WTC11 (cell line): ENCODE data around the gene RFX3. TPM values are rescaled to one million over a fixed set of nuclear protein-coding genes. Genes with fewer than 3 reads are reported as not detected.

ENCODE experiments used
- ATAC-seq: fragments of 200-7000 bp; cut with Tn5 transposase; 2 replicates; pipeline ENCODE4 v1.10.0; 2021; ENCODE audit warnings: mild to moderate bottlenecking, moderate library complexity
- CTCF ChIA-PET: fragments of 300-600 bp; sonication (Branson Sonifier 250); formaldehyde crosslinking; loops from one replicate; lab custom pipeline; 2021; ENCODE audit warnings: antibody characterized with exemption; lab: Charles Lee
- POLR2A ChIA-PET: fragments of 350-600 bp; sonication (Branson Sonifier 250); formaldehyde crosslinking; loops from one replicate; lab custom pipeline; 2021; ENCODE audit warnings: antibody characterized with exemption; lab: Charles Lee
- DNase-seq: peaks from one replicate; pipeline ENCODE4 v3.0.0; 2021; ENCODE audit warnings: low spot score
- H3K27ac Mint-ChIP-seq: 2 replicates; pipeline ENCODE4 v1.8.0; 2021; ENCODE audit warnings: mixed read lengths
- H3K27me3 Mint-ChIP-seq: 2 replicates; pipeline ENCODE4 v1.8.0; 2021; ENCODE audit warnings: low read depth, mild to moderate bottlenecking, moderate library complexity, mixed read lengths
- H3K36me3 Mint-ChIP-seq: 2 replicates; pipeline ENCODE4 v1.8.0; 2021; ENCODE audit warnings: mixed read lengths
- H3K4me1 Mint-ChIP-seq: 2 replicates; pipeline ENCODE4 v1.8.0; 2022; ENCODE audit warnings: mixed read lengths
- H3K4me3 Mint-ChIP-seq: 2 replicates; pipeline ENCODE4 v1.8.0; 2021; ENCODE audit warnings: mild to moderate bottlenecking, moderate library complexity, mixed read lengths
- H3K9me3 Mint-ChIP-seq: 2 replicates; pipeline ENCODE4 v1.8.0; 2021; ENCODE audit warnings: mixed read lengths
- ATF1 ChIP-seq: sonication (generic); formaldehyde crosslinking; IDR thresholded peaks from 2 replicates; pipeline ENCODE4 v1.8.1; 2023; ENCODE audit warnings: mild to moderate bottlenecking, moderate library complexity, missing genetic modification reagents
- ATF2 ChIP-seq: sonication (generic); formaldehyde crosslinking; IDR thresholded peaks from 2 replicates; pipeline ENCODE4 v1.8.1; 2022; ENCODE audit warnings: low read depth, missing genetic modification reagents, borderline replicate concordance
- ATF6 ChIP-seq: sonication (generic); formaldehyde crosslinking; IDR thresholded peaks from 2 replicates; pipeline ENCODE4 v1.8.1; 2023; ENCODE audit warnings: mild to moderate bottlenecking, missing genetic modification reagents
- CREM ChIP-seq: sonication (generic); formaldehyde crosslinking; IDR thresholded peaks from 2 replicates; pipeline ENCODE4 v1.8.1; 2022; ENCODE audit warnings: mild to moderate bottlenecking, missing genetic modification reagents, moderate library complexity
- EMX1 ChIP-seq: fragments of 250-450 bp; sonication (Bioruptor Pico); IDR thresholded peaks from 2 replicates; pipeline ENCODE4 v1.8.0; 2021; ENCODE audit warnings: mild to moderate bottlenecking
- FOXP4 ChIP-seq: sonication (generic); formaldehyde crosslinking; IDR thresholded peaks from 2 replicates; pipeline ENCODE4 v1.8.0; 2022; ENCODE audit warnings: mild to moderate bottlenecking, missing genetic modification reagents
- GTF2I ChIP-seq: fragments of 250-450 bp; sonication (Bioruptor Pico); conservative IDR thresholded peaks from 2 replicates; pipeline ENCODE4 v1.4.0; 2021; ENCODE audit warnings: mild to moderate bottlenecking
- IRF1 ChIP-seq: sonication (generic); formaldehyde crosslinking; IDR thresholded peaks from 2 replicates; pipeline ENCODE4 v1.8.0; 2023; ENCODE audit warnings: missing genetic modification reagents
- JUN ChIP-seq: sonication (generic); formaldehyde crosslinking; IDR thresholded peaks from 2 replicates; pipeline ENCODE4 v1.8.0; 2023; ENCODE audit warnings: mild to moderate bottlenecking, missing genetic modification reagents
- MXD4 ChIP-seq: fragments of 250-450 bp; sonication (Bioruptor Pico); IDR thresholded peaks from 2 replicates; pipeline ENCODE4 v1.8.0; 2021; ENCODE audit warnings: mild to moderate bottlenecking, moderate library complexity, borderline replicate concordance
- NR2C2 ChIP-seq: sonication (generic); formaldehyde crosslinking; IDR thresholded peaks from 2 replicates; pipeline ENCODE4 v1.8.0; 2022; ENCODE audit warnings: mild to moderate bottlenecking, missing genetic modification reagents
- RORB ChIP-seq: fragments of 250-450 bp; sonication (Bioruptor Pico); IDR thresholded peaks from 2 replicates; pipeline ENCODE4 v1.9.0; 2021; ENCODE audit warnings: mild to moderate bottlenecking
- STAT6 ChIP-seq: sonication (generic); formaldehyde crosslinking; conservative IDR thresholded peaks from 2 replicates; pipeline ENCODE4 v1.8.1; 2023; ENCODE audit warnings: mild to moderate bottlenecking, low read depth, missing genetic modification reagents, moderate library complexity
- TP53 ChIP-seq: sonication (generic); formaldehyde crosslinking; IDR thresholded peaks from 2 replicates; pipeline ENCODE4 v1.8.1; 2023; ENCODE audit warnings: mild to moderate bottlenecking, missing genetic modification reagents
- ZNF219 ChIP-seq: sonication (generic); formaldehyde crosslinking; IDR thresholded peaks from 2 replicates; pipeline ENCODE4 v1.8.0; 2023; ENCODE audit warnings: missing genetic modification reagents, mild to moderate bottlenecking, borderline replicate concordance
- ZNF416 ChIP-seq: fragments of 250-450 bp; sonication (Bioruptor Pico); IDR thresholded peaks from 2 replicates; pipeline ENCODE4 v1.9.0; 2021; ENCODE audit warnings: mild to moderate bottlenecking, inconsistent platforms
- ZNF423 ChIP-seq: fragments of 250-450 bp; sonication (Bioruptor Pico); IDR thresholded peaks from 2 replicates; pipeline ENCODE4 v2.1.2; 2022; ENCODE audit warnings: mild to moderate bottlenecking, moderate library complexity
- ZNF671 ChIP-seq: fragments of 250-450 bp; sonication (Bioruptor Pico); IDR thresholded peaks from 2 replicates; pipeline ENCODE4 v1.8.0; 2021; ENCODE audit warnings: mild to moderate bottlenecking
- total RNA-seq: library from RNA; stranded (reverse); gene quantifications from 3 replicates; pipeline ENCODE4 v1.2.3, GENCODE V29; 2021

The RFX3 gene
- total RNA-seq, 1 experiment from 2014 or later = 13.7 TPM

GRCh38 chr9:3386753-3387152, 139.0 kb downstream of the RFX3 start:
- Mint-ChIP-seq H3K4me1 (no peaks in the 10 kb centered on the region), H3K4me3 (no peak overlapping the region), H3K9me3 (peaks cover 15% of the 10 kb centered on the region), H3K36me3 (peaks cover 22% of the 10 kb centered on the region), H3K27ac (no peak overlapping the region), H3K27me3 (no peaks in the 10 kb centered on the region)
- ATAC-seq = no peak
- DNase-seq = no peak
- ChIA-PET CTCF (no interaction called here), POLR2A (no interaction called here)
- no peak for TF ChIP-seq ZNF416 (CRISPR knock-in tag)

GRCh38 chr9:3385871-3386270, 139.9 kb downstream of the RFX3 start:
- POLR2A ChIA-PET = no interaction called here
- TF ChIP-seq ZNF423 = no peak
- no peak for TF ChIP-seq ATF1
- no peak for TF ChIP-seq ATF2 (CRISPR knock-in tag)
- TF ChIP-seq ZNF219 (CRISPR knock-in tag) = no peak
- TF ChIP-seq CREM = no peak
- no peak for TF ChIP-seq TP53
- no peak for TF ChIP-seq NR2C2
- no peak for TF ChIP-seq ATF6 (CRISPR knock-in tag)
- no peak for TF ChIP-seq IRF1 (CRISPR knock-in tag)
- no peak for TF ChIP-seq EMX1 (CRISPR knock-in tag)
- TF ChIP-seq RORB (CRISPR knock-in tag) = no peak
- TF ChIP-seq STAT6 (CRISPR knock-in tag) = no peak
- TF ChIP-seq FOXP4 (CRISPR knock-in tag) = no peak
- no peak for TF ChIP-seq MXD4 (CRISPR knock-in tag)
- TF ChIP-seq, all 79 proteins: peak for 0
- CTCF ChIA-PET = no interaction called here
- Mint-ChIP-seq H3K4me1 (no peaks in the 10 kb centered on the region), H3K4me3 (no peak overlapping the region), H3K27ac (no peak overlapping the region), H3K9me3 (peaks cover 10% of the 10 kb centered on the region), H3K27me3 (no peaks in the 10 kb centered on the region), H3K36me3 (peaks cover 15% of the 10 kb centered on the region)
- ATAC-seq = no peak
- DNase-seq = no peak

- POLR2A ChIA-PET = no interaction called here
- DNase-seq = no peak
- H3K4me1 Mint-ChIP-seq = peaks cover 15% of the 10 kb centered on the region
- no peaks in the 10 kb centered on the region for H3K36me3 Mint-ChIP-seq
- ATAC-seq = no peak
- no peak overlapping the region for H3K4me3 Mint-ChIP-seq
- no peak for TF ChIP-seq GTF2I (CRISPR knock-in tag)
- no peak for TF ChIP-seq ZNF671 (CRISPR knock-in tag)
- no peak for TF ChIP-seq JUN
- H3K27me3 Mint-ChIP-seq = no peaks in the 10 kb centered on the region
- no peaks in the 10 kb centered on the region for H3K9me3 Mint-ChIP-seq
- CTCF ChIA-PET = no interaction called here
- H3K27ac Mint-ChIP-seq = no peak overlapping the region
Observed at GRCh38 chr9:3371842-3372241, 154.0 kb downstream of the RFX3 start.
